Activated CD4-positive, alpha-beta T cell treated with anti-CD3 and anti-CD28 coated beads, Interleukin-2, Interleukin-6, amounts not matched to agents 100 ng/mL and 50 ng/mL, durations not matched to agents 16 hours and 8 hours (primary cell): ENCODE data around the gene KRTCAP2.
A peak's percentile ranks its signal among the peaks of the same experiment; 100 is the strongest.
"Not testable (repeated sequence)": the region's sequence is repeated elsewhere in the genome, so short reads cannot be mapped to it uniquely, and the experiment has no call there.

ENCODE experiments used
- DNase-seq: peaks from one replicate; pipeline ENCODE4 v3.0.0-alpha.2; 2020

The KRTCAP2 gene

DNA sequence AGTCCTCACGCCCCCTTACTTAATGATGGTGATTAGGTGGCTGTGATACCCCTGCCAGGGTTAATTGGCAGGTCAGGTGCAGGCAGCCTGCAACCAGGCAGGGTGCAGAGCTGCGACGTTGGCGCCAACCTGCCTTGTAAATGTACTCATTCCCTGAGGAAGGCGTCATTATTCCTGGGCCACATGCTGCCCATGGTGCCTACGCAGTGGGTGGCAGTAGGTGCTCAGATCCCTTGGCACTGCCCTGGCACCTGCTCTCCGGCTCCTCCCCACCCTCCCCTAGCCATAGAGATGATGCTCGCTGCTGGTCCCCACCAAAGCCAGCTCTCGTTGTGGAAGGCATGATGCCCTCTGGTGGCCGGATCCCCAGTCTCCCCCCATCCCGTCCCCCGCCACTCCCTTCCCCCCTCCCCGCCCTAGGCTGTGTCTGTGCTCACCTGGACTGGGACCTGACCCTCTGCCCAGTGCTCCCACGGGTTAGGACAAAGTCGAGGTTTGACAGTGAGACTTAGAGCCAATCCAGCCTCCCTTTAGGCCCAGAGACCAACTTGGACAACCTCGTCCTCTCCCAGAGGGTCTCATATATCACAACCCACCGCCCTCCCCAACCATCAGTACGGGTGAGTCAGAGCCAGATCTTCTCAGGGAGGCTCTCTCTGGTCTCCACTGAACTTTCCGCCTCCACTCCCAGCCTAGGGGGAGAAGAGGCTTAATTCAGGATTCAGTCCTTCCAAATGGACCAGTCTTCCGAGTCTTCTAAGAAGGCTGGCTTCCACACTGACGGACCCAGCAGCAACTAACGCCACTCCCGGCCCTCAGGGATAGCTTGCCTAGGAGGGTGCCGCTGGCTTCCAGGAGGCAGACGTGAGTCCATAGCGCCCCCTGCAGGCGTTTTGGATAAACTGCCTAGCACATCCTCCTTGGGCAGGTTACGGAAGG, 5.7 kb downstream of the KRTCAP2 start:
- DNase-seq: peak; percentile 91

DNA sequence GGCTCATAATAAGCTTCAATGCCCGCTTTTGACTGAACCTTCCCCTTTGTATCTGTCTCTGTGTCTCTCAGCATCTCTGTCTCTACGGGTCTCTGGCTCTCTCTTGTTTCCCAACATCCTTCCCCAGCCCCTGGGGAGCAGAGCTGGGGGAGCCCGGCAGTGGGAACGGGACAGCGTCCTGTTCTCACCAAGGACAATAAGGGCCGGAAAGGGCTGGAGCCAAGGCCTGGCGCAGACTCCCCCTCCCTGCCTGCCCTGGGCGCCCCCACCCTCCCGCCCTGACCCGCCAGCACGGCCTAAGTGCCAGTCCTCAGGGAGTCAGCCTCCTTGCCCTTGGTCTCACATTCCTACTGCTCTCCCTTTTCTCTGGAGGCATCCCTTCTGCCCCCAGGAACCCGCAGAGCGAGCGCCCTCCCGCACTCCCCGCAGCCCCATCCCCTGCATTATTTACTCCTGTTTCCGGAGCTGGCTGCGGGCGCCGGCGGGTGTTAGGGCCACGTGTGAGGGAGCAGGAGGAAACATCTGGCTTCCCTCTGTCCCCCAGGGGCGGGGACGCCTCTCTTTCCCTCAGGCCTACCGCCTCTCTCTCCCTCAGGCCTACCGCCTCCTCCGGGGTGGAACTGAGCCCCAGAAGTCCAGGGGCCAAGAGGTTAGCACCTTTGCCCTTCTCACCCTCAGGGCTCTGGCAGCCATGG, 6.5 kb downstream of the KRTCAP2 start:
- no peak for DNase-seq

DNA sequence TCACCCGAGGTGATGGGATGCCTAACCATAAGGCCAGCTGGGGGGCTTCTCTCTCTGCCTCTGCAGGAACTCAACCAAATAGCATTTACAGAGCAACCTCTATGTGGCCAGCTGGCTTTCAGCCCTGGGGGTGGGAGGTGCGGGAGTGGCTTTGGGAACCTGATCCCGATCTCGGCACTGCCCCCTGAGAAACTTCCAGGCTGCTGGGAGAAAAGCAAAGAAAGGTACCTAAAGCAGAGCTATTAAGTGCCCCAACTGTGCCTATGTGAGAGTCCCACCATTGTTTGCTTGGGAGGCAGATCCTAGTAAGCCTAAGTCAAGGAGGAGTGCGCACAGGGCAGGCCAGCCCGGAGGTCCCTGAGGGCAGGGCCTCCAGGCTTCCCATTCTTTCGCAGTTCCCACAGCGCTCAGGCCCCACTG, 7.0 kb downstream of the KRTCAP2 start:
- no peak for DNase-seq

DNA sequence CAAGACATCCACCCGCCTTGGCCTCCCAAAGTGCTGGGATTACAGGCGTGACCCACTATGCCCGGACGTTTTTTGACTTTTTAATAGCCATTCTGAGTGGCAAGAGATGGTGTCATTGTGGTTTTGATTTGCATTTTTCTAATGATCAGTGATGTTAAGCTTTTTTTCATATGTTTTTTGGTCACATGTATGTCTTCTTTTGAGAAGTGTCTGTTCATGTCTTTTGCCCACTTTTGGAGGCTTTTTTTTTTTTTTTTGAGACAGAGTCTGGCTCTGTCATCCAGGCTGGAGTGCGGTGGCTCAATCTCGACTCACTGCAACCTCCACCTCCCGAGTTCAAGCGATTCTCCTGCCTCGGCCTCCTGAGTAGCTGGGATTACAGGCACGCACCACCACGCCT, 8.5 kb downstream of the KRTCAP2 start:
- not testable (repeated sequence) for DNase-seq

DNA sequence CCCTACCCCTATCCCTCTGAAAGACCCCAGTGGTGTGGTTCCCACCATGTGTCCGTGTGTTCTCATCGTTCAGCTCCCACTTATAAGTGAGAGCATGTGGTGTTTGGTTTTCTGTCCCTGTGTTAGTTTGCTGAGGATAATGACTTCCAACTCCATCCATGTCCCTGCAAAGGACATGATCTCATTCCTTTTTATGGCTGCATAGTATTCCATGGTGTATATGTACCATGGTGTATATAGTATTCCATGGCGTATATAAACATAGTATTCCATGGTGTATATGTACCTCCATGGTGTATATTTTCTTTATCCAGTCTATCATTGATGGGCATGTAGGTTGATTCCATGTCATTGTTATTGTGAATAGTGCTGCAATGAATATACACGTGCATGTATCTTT, 9.3 kb downstream of the KRTCAP2 start:
- not testable (repeated sequence) for DNase-seq

DNA sequence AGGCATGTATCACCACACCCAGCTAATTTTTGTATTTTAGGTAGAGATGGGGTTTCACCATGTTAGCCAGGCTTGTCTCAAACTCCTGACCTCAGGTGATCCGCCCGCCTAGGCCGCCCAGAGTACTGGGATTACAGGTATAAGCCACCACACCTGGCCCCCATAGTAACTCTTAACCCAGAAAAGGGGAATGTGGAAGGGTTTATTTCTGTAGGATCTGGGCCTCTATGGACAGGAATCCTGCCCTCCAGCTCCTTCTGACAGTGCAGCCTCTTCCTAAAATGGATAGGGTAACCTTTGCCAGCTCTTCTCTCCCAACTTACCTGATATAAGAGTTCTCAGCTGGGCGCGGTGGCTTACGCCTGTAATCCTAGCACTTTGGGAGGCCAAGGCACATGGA, 10.5 kb downstream of the KRTCAP2 start:
- DNase-seq: not testable (repeated sequence)

DNA sequence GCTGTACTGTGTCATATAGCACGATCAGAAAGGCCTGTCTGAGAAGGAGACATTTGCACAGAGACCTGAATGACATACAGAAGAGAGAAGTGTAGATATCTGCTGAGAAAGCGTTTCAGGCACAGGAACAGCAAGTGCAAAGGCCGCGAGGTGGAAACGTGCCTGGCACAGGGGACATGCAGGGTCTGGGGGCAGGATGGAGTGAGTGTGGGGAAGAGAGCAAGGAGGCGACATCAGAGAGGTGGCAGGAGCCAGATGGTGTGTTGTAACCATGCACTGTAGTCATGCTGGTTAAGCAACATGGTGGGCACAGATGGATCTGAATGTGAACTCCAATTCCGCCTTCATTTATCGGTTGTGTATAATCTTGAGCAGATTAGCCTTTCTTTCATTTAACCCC, 13.0 kb downstream of the KRTCAP2 start:
- no peak for DNase-seq

DNA sequence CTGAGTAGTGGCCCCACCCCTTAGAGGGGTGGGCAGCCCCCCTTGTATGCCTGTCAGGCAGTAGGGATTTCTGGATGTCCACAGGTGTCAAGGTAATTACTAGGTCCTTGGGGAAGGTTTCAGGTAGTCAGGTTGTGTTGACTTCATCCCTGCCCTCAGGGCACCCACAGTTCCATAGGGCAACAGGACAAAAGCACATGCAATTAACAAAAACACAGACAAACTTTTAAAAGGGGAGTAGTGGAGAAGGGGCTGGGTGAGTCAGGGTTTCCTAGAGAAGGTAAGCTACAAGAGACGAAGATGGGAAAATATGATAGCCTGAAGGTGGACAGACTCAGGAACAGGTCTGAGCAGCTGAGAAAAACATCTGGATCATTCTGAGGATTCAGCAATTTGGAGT, 14.1 kb downstream of the KRTCAP2 start:
- DNase-seq: no peak

DNA sequence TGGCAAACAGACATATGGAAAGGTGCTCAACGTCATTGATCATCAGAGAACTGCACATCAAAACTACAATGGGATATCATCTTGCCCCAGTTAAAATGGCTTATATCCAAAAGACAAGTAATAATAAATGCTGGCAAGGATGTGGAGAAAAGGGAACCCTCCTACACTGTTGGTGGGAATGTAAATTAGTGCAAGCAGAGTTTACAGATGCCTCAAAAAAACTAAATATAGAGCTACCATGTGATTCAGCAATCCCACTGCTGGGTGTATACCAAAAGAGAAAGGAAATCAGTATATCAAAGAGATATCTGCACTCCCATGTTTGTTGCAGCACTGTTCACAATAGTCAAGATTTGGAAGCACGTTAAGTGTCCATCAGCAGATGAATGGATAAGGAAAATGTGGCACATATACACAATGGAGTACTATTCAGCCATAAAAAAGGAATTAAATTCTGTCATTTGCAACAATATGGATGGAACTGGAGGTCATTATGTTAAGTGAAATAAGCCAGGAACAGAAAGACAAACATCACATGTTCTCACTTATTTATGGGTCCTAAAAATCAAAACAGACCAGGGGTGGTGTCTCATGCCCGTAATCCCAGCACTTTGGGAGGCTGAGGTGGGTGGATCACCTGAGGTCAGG, 17.0 kb downstream of the KRTCAP2 start:
- not testable (repeated sequence) for DNase-seq

DNA sequence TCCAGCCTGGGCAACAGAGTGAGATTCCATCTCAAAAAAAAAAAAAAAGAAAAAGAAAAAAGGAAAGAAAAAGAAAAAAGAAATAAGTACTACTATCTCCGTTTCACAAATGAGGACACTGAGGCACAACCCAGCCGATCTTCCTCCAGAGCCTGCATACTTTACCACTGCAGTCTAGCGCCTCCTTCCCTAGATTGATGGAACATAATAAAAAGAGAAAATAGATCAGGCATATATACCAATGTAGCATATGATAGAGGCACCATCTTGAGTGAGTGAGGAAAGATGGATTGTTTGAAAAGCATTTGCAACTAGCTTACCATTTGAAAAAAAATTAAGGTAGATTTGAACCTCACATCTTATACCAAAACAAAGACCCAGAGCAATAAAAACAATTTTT, 27.6 kb downstream of the KRTCAP2 start:
- no peak for DNase-seq

DNA sequence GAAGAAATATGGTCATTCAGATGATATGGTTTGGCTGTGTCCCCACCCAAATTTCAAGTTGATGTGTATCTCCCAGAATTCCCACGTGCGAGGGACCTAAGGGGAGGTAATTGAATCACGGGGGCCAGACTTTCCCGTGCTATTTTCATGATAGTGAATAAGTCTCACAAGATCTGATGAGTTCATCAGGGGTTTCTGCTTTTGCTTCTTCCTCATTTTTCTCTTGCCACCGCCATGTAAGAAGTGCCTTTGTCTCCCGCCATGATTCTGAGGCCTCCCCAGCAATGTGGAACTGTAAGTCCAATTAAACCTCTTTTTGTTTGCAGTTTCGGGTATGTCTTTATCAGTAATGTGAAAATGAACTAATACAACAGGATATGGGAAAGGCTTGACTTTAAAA, 31.4 kb downstream of the KRTCAP2 start:
- no peak for DNase-seq

DNA sequence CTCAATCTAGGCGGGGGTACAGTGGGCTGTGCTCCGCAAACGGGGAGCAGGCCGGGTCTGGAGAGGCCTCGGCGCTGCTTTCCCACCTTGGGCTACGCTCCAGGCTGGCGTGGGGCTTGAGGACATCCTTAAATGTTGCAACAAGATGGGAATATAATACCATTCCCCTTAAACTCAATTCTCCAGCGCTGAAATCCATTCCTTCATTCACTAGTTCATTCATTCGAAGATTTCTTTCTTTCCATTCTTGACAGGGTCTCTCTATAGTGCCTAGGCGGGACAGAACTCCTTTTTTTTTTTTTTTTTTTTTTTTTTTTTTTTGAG, 32.5 kb downstream of the KRTCAP2 start:
- DNase-seq: no peak

DNA sequence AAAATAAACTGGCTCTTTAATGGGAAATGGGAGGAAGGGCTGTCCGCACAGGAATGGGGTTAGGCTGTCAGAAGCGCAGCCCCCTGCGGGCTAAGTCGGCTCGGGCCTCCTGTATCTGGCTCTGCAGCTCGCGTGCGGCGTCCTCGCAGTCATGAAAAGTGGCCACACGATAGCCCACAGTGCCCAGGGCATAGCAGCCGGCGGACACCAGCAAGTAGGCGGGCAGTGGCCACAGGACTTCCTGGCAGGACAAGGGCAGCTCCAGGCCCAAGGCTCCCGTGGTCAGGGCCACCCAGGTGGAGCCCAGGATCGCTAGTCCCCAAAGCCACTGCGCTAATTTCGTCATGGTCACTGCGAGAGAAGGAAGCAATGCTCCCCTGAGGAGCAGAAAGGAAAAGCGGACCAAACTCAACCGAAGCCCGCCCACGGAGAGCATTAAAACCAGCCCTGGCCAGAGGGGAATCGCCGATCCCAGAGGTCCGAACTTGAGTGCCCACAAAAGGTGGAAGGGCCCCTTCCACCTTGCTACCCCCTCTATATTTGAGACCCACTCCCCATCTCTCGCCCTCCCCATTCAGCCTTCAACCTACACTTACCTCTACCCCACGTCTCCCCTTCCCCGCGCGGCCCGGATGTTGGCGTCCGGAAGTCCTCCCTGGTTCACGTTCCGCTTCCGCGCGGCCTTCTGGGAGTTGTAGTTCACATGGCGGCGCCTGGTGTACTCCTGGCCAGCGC, 33.0 kb downstream of the KRTCAP2 start, which contains the start of gene DPM3:
DPM3 (minus strand) TSS at position 637 of the 735 bp plus-strand sequence; CDS start at position 346, 291 bp downstream.
- DNase-seq: peak; percentile 95

DNA sequence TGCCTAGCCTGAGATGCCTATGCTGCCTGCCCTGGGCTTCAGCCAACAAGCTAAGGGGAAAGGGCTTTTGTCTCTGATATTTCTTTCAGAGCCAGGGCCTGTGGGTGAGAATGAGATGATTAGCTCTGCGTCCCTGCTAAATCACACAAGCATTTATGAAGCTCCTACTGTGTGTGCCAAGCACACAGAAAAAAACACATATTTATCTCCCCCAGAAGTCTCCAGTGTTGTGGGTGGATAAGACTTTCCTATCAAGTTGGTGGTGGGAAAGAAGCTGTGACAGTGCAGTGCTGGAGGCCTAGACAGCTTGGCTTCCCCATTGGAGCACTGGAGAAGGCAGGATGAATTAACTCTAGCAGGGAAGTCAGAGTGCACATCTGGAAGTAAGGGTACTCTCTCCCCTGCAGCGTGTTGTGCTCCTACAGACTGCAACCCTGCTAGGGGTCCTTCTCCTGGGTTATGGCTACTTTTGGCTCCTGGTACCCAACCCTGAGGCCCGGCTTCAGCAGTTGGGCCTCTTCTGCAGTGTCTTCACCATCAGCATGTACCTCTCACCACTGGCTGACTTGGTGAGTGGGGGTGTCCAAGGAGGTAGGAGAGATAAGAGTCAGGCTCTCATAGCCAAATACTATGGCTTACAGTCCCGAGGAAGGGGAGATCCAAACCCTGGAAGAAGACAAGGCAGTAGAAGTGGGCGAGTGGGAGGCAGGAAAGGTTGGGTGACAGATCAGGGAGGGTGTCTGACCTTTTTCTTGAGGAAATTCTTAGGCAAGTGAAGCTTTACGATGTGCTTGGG, 35.8 kb downstream of the KRTCAP2 start:
- DNase-seq: no peak

DNA sequence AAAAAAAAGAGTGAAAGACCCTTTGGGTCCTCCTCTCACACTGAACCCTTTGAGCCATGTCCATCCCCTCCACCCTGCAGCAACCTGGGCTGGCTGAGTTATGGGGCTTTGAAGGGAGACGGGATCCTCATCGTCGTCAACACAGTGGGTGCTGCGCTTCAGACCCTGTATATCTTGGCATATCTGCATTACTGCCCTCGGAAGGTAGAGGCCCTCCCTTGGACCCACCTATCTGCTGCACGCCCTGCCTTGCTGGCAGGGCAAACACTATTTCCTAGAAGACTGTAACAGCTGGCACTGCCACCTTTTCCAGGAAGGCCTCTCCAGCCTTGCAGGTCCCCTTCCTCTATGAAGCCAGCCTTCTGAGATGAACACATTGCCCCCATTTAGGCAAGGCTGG, 36.4 kb downstream of the KRTCAP2 start:
- DNase-seq: peak; percentile 59

DNA sequence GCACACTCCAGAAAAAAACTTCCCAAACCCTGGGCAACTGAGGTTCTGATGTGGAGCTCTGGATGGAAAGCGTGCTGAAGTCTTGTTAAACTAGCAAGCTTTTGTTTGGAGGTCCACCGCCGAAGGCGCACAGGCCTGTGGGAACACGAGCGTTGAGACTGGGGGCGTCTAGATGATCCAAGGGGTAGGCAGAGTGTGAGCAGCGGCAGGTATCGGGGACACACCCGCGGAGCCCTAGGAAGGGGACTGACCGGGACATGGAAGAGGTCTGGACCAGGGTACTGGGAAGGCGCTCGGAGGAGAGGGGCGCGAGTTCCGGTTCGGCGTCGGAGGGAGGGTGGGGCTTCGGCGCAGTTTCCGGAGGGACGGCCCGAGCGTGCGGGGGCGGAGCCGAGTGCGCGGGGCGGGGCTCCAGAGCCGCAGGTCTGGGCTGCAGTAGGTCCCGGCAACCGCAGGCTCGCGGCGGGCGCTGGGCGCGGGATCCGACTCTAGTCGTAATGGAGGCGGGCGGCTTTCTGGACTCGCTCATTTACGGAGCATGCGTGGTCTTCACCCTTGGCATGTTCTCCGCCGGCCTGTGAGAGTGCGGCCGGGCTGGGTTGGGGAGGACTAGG, 37.6 kb downstream of the KRTCAP2 start, which contains the start of gene SLC50A1:
SLC50A1 (plus strand) TSS at position 438 of the 614 bp plus-strand sequence; CDS start at position 498, 60 bp downstream.
- peak; percentile 96 for DNase-seq

DNA sequence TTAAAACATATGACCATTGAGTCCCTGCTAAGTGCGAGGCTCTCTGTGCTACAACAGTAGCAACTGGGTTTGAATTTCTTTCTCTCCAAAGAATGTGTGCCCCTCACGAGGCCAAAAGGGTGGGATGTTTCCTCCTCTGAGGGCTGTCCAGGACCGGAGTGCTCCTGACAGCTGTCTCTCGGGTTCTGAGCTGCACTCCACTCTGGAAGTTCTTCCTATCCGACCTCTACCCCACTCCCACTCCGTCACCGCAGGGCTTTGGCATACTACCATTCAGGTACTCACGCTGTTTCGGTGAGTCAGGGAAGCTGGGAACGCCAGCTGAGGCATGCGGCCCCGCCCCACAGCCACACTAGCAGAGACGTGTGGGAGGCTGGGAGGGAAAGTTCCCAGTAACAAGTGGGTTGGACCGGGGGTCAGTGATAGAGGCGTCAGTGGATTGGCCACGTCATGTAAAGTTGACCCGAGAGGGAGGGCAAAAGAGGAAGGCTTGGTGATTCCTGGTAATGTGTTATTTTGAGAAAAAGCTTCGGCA, 38.2 kb downstream of the KRTCAP2 start:
- DNase-seq: peak; percentile 72

DNA sequence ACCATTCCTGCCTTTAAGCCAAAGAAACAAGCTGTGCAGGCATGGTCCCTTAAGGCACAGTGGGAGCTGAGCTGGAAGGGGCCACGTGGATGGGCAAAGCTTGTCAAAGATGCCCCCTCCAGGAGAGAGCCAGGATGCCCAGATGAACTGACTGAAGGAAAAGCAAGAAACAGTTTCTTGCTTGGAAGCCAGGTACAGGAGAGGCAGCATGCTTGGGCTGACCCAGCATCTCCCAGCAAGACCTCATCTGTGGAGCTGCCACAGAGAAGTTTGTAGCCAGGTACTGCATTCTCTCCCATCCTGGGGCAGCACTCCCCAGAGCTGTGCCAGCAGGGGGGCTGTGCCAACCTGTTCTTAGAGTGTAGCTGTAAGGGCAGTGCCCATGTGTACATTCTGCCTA, 38.8 kb downstream of the KRTCAP2 start:
- DNase-seq: no peak

DNA sequence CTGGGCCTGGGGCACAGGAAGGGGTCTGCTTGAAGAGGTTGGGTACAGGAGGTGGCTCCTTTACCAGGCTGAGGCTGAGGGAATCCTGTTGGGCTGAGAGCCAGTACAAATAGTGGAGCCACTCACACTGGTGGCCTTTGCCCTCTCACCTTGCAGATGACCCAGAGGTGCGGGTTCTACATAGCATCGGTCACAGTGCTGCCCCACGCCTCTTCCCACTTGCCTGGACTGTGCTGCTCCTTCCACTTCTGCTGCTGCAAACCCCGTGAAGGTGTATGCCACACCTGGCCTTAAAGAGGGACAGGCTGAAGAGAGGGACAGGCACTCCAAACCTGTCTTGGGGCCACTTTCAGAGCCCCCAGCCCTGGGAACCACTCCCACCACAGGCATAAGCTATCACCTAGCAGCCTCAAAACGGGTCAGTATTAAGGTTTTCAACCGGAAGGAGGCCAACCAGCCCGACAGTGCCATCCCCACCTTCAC, 39.3 kb downstream of the KRTCAP2 start:
- DNase-seq: no peak

DNA sequence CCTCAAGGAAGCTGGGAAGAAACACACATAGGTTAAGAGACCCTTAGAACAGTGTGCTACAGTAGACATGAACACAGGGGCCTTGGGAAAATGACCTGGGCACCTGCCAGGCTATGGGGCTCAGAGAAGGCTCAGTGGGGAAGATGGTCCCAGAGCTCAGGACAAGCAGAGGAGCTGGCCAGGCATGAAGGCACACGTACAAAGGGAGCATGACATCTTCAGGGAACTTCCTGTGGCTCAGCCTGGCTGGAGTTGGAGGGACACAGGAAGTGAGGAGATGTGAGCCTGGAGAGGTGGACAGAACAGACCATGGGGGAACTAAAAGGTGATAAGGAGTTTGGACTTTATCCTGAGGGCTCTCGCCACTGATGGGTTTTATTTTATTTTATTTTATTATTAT, 41.2 kb downstream of the KRTCAP2 start:
- no peak for DNase-seq

DNA sequence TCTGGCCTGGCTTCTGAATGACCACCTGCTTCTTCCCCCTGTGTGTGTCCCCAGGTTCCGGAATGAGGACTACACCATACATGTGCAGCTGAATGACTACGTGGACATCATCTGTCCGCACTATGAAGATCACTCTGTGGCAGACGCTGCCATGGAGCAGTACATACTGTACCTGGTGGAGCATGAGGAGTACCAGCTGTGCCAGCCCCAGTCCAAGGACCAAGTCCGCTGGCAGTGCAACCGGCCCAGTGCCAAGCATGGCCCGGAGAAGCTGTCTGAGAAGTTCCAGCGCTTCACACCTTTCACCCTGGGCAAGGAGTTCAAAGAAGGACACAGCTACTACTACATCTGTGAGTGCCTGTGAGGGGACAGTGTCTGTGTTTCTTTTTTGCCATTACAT, 41.8 kb downstream of the KRTCAP2 start:
- no peak for DNase-seq
